Fibroblast of peridontal ligament (primary cell): Measurements from ENCODE around the gene RPTOR.

Source experiments
- DNase-seq: peaks from one replicate; pipeline ENCODE4 v3.0.0-alpha.2; 2010; ENCODE audit errors: extremely low read depth

The RPTOR gene

DNA sequence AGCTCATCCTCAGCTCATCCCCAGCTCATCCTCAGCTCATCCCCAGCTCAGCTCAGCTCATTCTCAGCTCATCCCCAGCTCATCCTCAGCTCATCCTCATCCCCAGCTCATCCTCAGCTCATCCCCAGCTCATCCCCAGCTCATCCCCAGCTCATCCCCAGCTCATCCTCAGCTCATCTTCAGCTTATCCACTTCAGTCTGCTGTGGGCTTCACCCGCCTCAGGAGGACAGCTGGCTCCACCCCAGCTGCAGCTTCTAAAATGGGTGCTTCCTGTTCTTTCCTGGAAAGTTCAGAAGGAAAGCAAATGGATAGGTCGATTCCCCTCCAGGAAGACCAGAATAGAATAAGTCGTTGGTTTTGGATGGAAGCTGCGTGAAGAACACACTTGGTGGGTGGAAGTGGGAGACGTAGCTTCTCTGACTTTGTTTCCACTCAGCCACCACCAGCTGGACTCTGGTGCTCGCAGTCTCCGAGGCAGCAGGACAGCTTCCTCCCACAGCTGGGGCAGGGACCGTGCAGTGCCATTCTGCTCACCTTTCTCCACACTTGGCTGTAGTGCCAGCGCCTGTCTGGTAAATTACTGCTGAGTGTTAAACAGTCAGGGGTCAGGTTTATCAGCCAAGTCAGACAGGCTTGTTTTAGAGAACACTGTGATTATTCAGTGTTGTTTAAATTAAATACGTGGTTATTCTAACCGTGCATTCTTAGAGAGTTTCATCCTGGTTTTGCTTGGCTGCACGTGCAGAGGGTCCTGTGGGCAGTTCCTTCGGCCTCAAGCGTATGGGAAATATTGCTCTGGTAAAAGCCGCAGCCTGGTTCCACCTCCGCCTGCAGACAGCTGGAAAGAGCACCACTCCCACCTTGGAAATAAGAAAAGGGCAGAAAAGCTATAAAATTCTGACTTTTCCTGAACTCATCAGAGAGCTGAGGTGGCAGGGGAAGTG is 386.0 kb downstream of the RPTOR start:
- DNase-seq = no peak

- peak; percentile 76 for DNase-seq
These were observed 387.0 kb downstream of the RPTOR start for GRCh38 chr17:80931421-80932265.

DNA sequence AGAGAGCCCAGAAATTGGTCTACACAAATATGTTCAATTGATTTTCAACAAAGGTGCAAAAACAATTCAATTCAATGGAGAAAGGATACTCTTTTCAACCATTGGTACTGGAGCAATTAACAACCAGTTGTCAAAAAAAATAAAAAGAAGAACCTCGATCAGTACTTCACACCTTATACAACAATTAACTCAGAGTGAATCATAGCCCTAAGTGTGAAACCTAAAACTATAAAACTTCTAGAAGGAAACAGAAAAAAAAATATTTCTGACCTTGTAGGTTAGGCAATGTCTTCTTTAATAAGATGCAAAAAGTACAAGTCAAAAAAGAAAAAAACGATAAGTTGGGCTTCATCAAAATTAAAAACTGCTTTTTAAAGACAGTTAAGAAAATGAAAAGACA is 390.9 kb downstream of the RPTOR start:
- no peak for DNase-seq

GRCh38 chr17:80936218-80936617 is 391.6 kb downstream of the RPTOR start:
- no peak for DNase-seq

DNA sequence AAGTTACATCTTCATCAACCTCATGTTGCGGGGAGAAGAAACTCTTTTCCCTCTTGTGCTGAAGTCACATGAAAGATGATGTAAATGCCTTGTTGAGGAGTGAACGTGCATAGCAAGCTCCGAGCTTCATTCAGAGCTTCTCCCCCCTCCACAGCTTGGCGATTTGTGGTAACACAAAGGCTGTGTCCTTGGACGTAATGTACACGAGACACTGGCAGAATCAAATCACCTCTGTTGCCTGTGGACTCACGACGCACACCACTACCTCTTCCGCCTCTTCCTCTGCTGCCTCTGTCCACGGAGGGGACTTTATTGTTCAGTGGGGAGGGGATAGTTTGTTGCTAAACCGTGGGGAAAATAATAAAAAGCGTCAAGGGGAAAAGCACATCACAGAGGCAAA is 392.1 kb downstream of the RPTOR start:
- DNase-seq = no peak

GRCh38 chr17:80937462-80938381 is 393.1 kb downstream of the RPTOR start:
- DNase-seq = no peak

DNA sequence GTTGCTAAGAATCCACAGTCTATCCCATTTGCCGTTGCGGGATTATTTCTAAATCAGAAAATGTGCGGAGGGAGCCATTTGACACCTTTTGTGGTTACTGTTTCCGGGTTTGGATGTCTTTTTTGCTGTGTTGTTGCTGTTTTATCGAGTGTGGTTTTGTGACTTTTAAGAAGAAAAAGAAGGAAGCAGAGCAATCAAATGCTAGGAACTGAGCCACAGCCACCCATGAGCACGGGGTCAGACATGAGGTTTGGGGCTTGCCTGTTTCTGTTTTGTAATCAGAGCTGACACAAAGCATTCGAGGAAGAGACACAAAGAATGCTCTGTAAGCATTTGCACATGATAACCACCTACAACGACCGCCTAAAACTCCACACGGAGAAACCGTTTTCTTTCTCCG is 393.9 kb downstream of the RPTOR start:
- peak; percentile 20 for DNase-seq

DNA sequence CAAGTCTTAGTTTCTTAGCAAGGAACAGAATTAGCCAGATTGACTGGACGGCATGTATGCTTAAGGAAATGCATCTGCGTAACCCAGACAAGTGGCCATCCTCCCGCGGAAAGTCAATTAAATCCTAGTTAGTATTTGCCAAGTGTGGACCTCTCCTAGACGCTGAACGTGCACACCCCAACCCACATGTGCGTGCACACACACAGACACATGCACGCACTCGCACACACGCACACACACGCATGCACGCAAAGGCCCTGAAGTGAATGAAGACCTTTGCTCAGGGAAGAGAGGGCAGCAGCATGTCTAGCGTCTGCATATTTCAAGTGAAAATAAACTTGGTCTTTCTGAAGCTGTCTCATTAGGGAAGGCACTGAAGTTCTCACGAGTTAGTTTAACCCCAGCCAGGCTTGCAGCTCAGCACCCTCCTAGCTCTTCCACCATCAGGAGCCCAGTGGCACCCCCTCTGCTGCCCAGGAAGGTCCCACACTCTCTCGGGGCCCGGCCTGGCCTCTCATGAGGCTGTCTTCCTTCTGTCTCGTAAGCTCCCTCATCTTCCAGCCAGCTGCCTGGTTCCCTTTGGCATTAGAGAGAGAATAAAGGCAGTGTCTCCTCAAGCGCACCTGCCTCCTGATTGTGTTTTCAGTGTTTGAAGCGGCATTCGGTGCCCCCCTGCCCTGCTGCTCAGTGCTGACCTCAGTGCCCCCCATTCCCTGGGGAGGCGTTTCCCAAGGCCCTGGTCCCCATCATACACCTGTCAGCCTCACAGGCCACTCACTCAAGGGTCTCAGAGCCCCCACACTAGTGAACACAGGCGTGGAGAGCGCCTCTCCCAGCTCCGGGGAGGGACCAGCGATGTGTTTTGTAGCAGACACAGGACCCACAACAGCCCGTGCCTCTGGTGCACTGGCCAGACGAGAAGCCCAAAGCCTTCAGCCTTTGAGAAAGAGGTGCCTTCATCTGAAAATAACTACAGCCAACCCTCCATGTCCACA is 394.8 kb downstream of the RPTOR start:
- no peak for DNase-seq

DNA sequence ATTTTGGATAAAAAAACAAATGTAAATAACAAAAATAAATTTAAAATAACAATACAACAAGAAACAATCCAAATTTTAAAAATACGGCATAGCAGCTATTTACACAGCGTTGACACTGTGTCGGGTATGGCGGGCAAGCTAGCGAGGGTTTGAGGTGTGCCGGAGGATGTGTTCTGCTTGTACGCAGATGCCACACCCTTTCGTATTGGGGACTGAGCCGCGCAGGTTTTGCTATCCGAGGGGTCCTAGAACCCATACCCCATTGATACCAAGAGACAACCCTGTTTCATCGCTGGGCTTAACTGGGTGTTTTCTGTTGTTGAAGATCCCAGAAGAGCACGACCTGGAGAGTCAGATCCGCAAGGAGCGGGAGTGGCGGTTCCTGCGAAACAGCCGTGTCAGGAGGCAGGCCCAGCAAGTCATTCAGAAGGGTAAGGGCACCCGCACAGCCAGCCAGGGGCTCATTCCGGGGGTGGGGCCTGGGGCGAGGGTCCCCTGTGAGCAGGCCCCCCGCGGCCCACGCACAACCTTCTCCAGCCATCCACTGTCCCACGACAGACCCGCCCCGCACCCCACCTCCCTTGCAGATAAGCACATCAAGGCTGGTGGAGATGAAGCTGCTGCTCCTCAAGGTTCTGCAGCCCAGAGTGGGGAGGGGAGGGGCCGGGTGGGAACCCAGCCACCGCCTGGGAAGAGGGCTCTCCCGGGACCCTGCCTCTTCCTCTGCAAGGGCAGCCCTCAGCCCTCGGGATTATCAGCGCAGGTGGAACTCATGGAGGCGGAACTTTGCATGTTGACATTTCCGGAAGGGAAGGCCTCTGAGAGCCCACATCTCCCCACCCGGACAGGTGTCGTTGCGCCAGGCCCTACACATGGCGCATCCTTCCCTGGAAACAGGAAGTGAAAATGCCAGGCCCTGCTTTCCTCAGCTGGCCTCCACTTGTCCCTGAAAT is 395.8 kb downstream of the RPTOR start:
- DNase-seq = no peak

- DNase-seq = no peak
These were observed 396.5 kb downstream of the RPTOR start for GRCh38 chr17:80941171-80941570.

- DNase-seq = no peak
These were observed 397.2 kb downstream of the RPTOR start for GRCh38 chr17:80941743-80942422.

DNA sequence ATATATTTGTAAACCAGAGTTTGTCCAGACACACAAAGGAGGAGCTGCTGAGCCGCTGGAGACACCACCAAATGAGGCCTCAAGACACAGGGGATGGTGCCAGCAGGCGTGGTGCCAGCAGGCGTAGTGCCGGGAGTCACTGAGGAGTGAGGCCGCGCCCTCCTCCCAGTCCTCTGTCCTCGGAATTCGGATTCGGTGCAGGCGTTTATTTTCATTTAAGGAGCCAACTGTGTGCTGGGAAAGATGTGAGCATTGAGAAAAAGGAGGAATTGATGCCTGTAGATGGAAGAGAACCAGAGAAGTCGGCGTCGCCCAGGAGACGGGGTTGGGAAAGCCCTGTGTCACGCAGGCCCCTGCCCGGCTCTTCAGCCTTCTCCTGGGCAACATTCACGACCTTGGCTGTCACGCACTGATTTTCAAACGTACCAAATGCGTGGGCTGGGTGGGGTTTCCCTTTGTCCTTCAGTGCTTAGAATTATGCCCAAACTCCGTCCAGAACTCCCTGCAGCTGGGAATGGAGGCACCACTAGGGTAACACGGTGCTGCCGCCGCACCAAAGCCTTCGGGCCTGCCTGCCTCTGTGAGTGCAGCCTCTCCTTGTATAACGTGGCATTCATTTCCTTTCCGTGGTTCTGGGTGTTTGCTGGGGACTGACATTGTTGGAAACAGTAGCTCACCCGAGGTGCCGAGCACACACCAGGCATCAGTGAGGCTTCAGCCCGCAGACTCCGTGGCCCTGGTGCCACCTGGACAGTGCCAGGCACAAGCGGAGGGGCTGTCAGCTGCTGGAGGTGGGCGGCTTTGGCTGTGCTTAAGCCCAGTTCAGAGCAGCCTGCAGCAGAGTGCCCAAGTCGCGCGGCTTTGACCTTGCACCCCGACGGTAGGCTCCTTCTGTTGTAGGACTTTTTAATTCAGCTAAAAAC is 398.0 kb downstream of the RPTOR start:
- DNase-seq = peak; percentile 87

GRCh38 chr17:80943346-80944145 is 398.9 kb downstream of the RPTOR start:
- DNase-seq = no peak

GRCh38 chr17:80944326-80944725 is 399.7 kb downstream of the RPTOR start:
- no peak for DNase-seq

GRCh38 chr17:80945736-80946135 is 401.1 kb downstream of the RPTOR start:
- DNase-seq = no peak

DNA sequence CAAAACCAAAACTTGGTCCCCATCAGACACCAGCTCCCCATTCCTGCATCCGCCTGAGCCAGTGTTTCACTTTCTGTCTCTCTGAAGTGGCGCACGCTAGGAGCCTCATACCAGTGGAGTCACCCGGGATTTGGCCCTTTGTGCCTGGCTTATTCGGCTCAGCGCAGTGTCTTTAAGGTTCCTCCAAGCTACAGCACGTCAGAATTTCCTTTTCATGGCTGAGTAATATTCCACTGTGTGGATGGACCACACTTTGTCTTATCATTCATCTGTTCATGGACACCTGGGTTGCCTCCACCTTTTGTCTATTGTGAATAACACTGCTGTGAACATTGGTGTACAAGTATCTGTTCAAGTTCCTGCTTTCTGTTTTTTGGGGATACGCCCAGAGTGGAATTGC is 401.8 kb downstream of the RPTOR start:
- DNase-seq = no peak
